HepG2 (cell line): ENCODE data around the gene MAPK13.

Source experiments
- ETV6 ChIP-seq: sonication (generic); formaldehyde crosslinking; conservative IDR thresholded peaks from 2 replicates; pipeline ENCODE4 v1.4.0; 2020; ENCODE audit warnings: missing genetic modification reagents
- NR1H2 ChIP-seq: sonication (generic); formaldehyde crosslinking; IDR thresholded peaks from 2 replicates; pipeline ENCODE4 v1.8.1; 2022; ENCODE audit warnings: low read depth, missing genetic modification reagents, borderline replicate concordance
- ZNF563 ChIP-seq: sonication (generic); formaldehyde crosslinking; IDR thresholded peaks from 2 replicates; pipeline ENCODE4 v1.8.0; 2022; ENCODE audit warnings: mild to moderate bottlenecking, moderate library complexity, missing genetic modification reagents
- TF ChIP-seq, protein P1 (sequence below): IDR thresholded peaks from 2 replicates; pipeline ENCODE4 v1.6.1; 2012; ENCODE audit warnings: low read length, improper control_type of control experiment

- TF ChIP-seq, protein P1, sequence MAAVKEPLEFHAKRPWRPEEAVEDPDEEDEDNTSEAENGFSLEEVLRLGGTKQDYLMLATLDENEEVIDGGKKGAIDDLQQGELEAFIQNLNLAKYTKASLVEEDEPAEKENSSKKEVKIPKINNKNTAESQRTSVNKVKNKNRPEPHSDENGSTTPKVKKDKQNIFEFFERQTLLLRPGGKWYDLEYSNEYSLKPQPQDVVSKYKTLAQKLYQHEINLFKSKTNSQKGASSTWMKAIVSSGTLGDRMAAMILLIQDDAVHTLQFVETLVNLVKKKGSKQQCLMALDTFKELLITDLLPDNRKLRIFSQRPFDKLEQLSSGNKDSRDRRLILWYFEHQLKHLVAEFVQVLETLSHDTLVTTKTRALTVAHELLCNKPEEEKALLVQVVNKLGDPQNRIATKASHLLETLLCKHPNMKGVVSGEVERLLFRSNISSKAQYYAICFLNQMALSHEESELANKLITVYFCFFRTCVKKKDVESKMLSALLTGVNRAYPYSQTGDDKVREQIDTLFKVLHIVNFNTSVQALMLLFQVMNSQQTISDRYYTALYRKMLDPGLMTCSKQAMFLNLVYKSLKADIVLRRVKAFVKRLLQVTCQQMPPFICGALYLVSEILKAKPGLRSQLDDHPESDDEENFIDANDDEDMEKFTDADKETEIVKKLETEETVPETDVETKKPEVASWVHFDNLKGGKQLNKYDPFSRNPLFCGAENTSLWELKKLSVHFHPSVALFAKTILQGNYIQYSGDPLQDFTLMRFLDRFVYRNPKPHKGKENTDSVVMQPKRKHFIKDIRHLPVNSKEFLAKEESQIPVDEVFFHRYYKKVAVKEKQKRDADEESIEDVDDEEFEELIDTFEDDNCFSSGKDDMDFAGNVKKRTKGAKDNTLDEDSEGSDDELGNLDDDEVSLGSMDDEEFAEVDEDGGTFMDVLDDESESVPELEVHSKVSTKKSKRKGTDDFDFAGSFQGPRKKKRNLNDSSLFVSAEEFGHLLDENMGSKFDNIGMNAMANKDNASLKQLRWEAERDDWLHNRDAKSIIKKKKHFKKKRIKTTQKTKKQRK, result no peak
- TF ChIP-seq ZNF563 (CRISPR knock-in tag), result peak; percentile 74; the same call in 1 of the 2 replicates
- peak; percentile 51; the same call in 1 of the 2 replicates for TF ChIP-seq ETV6 (CRISPR knock-in tag)
- TF ChIP-seq NR1H2, result peak; percentile 20; the same call in 1 of the 2 replicates
These were observed 576 bp downstream of the MAPK13 start for GRCh38 chr6:36130667-36131510.
